GM21825 (cell line): ENCODE measurements around the gene DAB2.

Experiments used
- ATAC-seq: cut with Tn5 transposase; IDR thresholded peaks from one replicate; pipeline ENCODE4 v1.9.1; 2021; ENCODE audit warnings: mild to moderate bottlenecking, moderate library complexity; ENCODE audit not compliant: unreplicated experiment

DAB2 gene

GRCh38 chr5:39448506-39449128 lies 23.8 kb upstream of the DAB2 start:
- ATAC-seq, result no peak

- no peak for ATAC-seq
Measured at GRCh38 chr5:39447968-39448367, 23.2 kb upstream of the DAB2 start.

GRCh38 chr5:39447059-39447458 lies 22.3 kb upstream of the DAB2 start:
- ATAC-seq, result no peak

GRCh38 chr5:39446231-39446630 lies 21.5 kb upstream of the DAB2 start:
- no peak for ATAC-seq

- ATAC-seq, result no peak
Measured at GRCh38 chr5:39443911-39444310, 19.1 kb upstream of the DAB2 start.

- no peak for ATAC-seq
Measured at GRCh38 chr5:39442991-39443390, 18.2 kb upstream of the DAB2 start.

GRCh38 chr5:39441838-39442237 lies 17.1 kb upstream of the DAB2 start:
- ATAC-seq, result no peak

GRCh38 chr5:39440958-39441624 lies 16.3 kb upstream of the DAB2 start:
- ATAC-seq, result no peak

- no peak for ATAC-seq
Measured at GRCh38 chr5:39440192-39440957, 15.6 kb upstream of the DAB2 start.

- ATAC-seq, result no peak
Measured at GRCh38 chr5:39439582-39440162, 14.9 kb upstream of the DAB2 start.

- no peak for ATAC-seq
Measured at GRCh38 chr5:39437467-39437866, 12.7 kb upstream of the DAB2 start.

- ATAC-seq, result no peak
Measured at GRCh38 chr5:39433848-39434247, 9.1 kb upstream of the DAB2 start.

- ATAC-seq, result no peak
Measured at GRCh38 chr5:39432696-39433530, 8.1 kb upstream of the DAB2 start.

GRCh38 chr5:39430461-39430860 lies 5.7 kb upstream of the DAB2 start:
- ATAC-seq, result no peak

- ATAC-seq, result no peak
Measured at GRCh38 chr5:39428640-39429039, 3.9 kb upstream of the DAB2 start.

GRCh38 chr5:39427633-39428032 lies 2.9 kb upstream of the DAB2 start:
- no peak for ATAC-seq

- no peak for ATAC-seq
Measured at GRCh38 chr5:39427229-39427628, 2.4 kb upstream of the DAB2 start.

GRCh38 chr5:39426746-39427105 lies 1.9 kb upstream of the DAB2 start:
- ATAC-seq, result no peak

- no peak for ATAC-seq
Measured at GRCh38 chr5:39426051-39426745, 1.4 kb upstream of the DAB2 start.

GRCh38 chr5:39423331-39423751 lies 1.4 kb downstream of the DAB2 start:
- ATAC-seq, result no peak
